ENCODE results near the gene RBM11.

DNA sequence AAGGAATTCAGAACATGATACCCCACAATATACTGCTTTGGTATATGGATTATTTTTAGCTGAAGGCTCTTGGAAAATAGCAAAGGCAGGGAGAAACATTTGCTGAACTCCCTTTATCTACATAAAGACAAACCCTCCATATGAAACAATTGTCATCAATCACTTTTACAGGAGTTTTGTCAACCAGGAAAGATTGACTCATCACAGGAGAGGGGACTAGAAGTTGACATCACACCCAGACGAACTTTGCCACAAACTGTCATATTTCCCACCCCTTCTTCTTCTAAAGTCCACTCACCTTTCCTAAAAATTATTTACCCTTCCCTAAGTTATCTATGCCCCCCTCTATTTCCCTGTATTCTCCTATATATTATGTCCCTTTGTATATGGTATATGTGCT, 47.9 kb downstream of the RBM11 start:
- TF ChIP-seq CTCF (IDR thresholded peaks at IDR 0.05; ENCODE audit: insufficient read depth, low read length) (no peak), POLR2AphosphoS5 (IDR thresholded peaks at IDR 0.05; ENCODE audit: low read depth) (no peak), GABPA (IDR thresholded peaks at IDR 0.05; ENCODE audit: low read depth) (no peak)

Measured in HL-60 (cell line).